ENCODE results near the gene SURF6.
A peak's percentile ranks its signal among the peaks of the same experiment; 100 is the strongest.

SURF6 gene

GRCh38 chr9:133375724-133376654 is 40.0 kb upstream of the SURF6 start, which contains the start of the genes STKLD1 and SURF4:
Gene STKLD1, plus strand, starts transcription at chr9:133376366. Its CDS starts 108 bp downstream, at chr9:133376474.
Gene SURF4, minus strand, starts transcription at chr9:133376060. Its CDS starts 91 bp downstream, at chr9:133375969.
- H3K27ac ChIP-seq (ENCODE audit: low read length) = peak within 1 kb of the TSS; percentile 62
- H3K9me3 ChIP-seq (ENCODE audit: control insufficient read depth in 2 of 2, low read length in 2 of 2) = peaks cover 0 to 4% of the 10 kb centered on the region in 2 donors
- peaks cover 38% of the 10 kb centered on the region for H3K4me1 ChIP-seq (ENCODE audit: control insufficient read depth, insufficient read depth, low read length)
- H3K36me3 ChIP-seq (ENCODE audit: control insufficient read depth in 2 of 2, insufficient read depth in 2 of 2, low read length in 2 of 2) = peaks cover 5 to 7% of the 10 kb centered on the region in 2 donors
- H3K4me3 ChIP-seq (ENCODE audit: low read length in 2 of 2) = peak within 1 kb of the TSS; percentile 82 to 84
- H3K9ac ChIP-seq (ENCODE audit: low read length in 2 of 2) = peak within 1 kb of the TSS; percentile 86 to 89
- H3K27me3 ChIP-seq (ENCODE audit: control insufficient read depth in 1 of 2, insufficient read depth in 2 of 2, low read length in 2 of 2) = no peaks in the 10 kb centered on the region

DNA sequence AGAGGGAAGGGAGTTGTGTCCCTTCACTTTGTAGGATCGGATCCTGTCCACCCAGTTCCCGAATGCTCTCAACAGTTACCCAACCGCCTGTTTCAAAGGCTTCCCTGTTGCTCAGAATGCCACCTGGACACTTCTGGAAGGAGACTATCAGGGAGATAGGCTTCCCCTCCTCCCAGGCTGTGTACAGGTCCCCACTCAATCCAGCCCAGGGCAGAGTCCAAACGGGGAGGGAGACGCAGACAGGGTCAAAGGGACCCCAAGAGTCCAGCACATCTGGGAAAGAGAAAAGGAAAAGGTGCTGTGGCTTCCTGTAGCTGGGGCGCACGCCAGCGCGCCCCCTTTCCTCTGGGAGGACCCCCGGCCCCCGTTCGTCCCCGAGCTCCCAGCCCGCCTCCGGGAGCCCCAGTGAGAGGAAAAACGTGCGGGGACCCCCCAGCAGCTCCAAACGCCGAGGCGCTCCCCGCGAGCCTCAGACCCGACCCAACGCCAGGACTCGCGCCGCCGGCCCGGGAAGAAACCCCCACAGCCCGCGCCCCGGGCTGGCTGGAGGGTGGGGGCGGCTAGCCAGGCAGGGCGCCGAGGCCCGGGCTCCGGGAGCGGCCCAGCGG is 39.2 kb upstream of the SURF6 start:
- peak overlapping the region; percentile 62 for H3K27ac ChIP-seq (ENCODE audit: low read length)
- H3K9me3 ChIP-seq (ENCODE audit: control insufficient read depth in 2 of 2, low read length in 2 of 2) = peaks cover 0 to 4% of the 10 kb centered on the region in 2 donors
- H3K27me3 ChIP-seq (ENCODE audit: control insufficient read depth in 1 of 2, insufficient read depth in 2 of 2, low read length in 2 of 2) = no peaks in the 10 kb centered on the region
- H3K36me3 ChIP-seq (ENCODE audit: control insufficient read depth in 2 of 2, insufficient read depth in 2 of 2, low read length in 2 of 2) = peaks cover 8 to 10% of the 10 kb centered on the region in 2 donors
- H3K4me1 ChIP-seq (ENCODE audit: control insufficient read depth, insufficient read depth, low read length) = peaks cover 44% of the 10 kb centered on the region
- peak overlapping the region; percentile 82 to 84 for H3K4me3 ChIP-seq (ENCODE audit: low read length in 2 of 2)
- H3K9ac ChIP-seq (ENCODE audit: low read length in 2 of 2) = peak overlapping the region; percentile 86 to 89

- Histone ChIP-seq H3K4me3 (ENCODE audit: low read length in 2 of 2) (peak overlapping the region; percentile 82 to 84), H3K27ac (ENCODE audit: low read length) (peak overlapping the region; percentile 62), H3K4me1 (ENCODE audit: control insufficient read depth, insufficient read depth, low read length) (peaks cover 49% of the 10 kb centered on the region)
These were observed 38.7 kb upstream of the SURF6 start for GRCh38 chr9:133374612-133375115.

GRCh38 chr9:133372144-133372543 is 36.2 kb upstream of the SURF6 start:
- H3K27ac ChIP-seq (ENCODE audit: low read length) = no peak overlapping the region
- H3K4me3 ChIP-seq (ENCODE audit: low read length in 2 of 2) = no peak overlapping the region
- H3K9ac ChIP-seq (ENCODE audit: low read length in 2 of 2) = peak overlapping the region; percentile 23 to 36
- H3K9me3 ChIP-seq (ENCODE audit: control insufficient read depth in 2 of 2, low read length in 2 of 2) = no peaks in the 10 kb centered on the region
- H3K36me3 ChIP-seq (ENCODE audit: control insufficient read depth in 2 of 2, insufficient read depth in 2 of 2, low read length in 2 of 2) = peaks cover 12 to 18% of the 10 kb centered on the region in 2 donors
- H3K4me1 ChIP-seq (ENCODE audit: control insufficient read depth, insufficient read depth, low read length) = peaks cover 66% of the 10 kb centered on the region
- H3K27me3 ChIP-seq (ENCODE audit: control insufficient read depth in 1 of 2, insufficient read depth in 2 of 2, low read length in 2 of 2) = no peaks in the 10 kb centered on the region

More at GRCh38 chr9:133374612-133375115, 38.7 kb upstream of the SURF6 start:
- Histone ChIP-seq H3K9ac (ENCODE audit: low read length in 2 of 2) (peak overlapping the region; percentile 86 to 89), H3K9me3 (ENCODE audit: control insufficient read depth in 2 of 2, low read length in 2 of 2) (peaks cover 0 to 4% of the 10 kb centered on the region in 2 donors), H3K36me3 (ENCODE audit: control insufficient read depth in 2 of 2, insufficient read depth in 2 of 2, low read length in 2 of 2) (peaks cover 11 to 14% of the 10 kb centered on the region in 2 donors), H3K27me3 (ENCODE audit: control insufficient read depth in 1 of 2, insufficient read depth in 2 of 2, low read length in 2 of 2) (no peaks in the 10 kb centered on the region)

DNA sequence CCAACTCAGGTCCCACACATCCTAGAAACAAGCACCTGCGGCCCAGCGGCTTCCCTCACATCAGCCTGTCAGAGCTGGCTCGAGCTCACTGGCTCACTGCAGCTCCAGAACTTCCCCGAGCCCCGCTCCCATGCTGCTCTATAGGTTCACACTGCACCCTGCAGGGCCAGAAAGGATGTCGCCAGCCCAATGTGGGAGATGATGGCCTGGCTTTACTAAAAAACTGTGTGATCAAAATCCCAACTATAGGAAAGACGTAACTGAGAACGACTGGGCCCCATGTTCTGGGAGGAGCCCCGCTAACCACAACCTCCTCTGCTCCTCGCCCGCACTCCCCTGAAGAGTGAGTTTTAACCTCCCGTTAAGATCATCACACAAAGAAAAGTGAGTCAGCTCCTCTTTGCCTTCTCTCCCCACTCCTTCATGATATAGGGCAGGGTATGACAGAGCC is 35.3 kb upstream of the SURF6 start:
- Histone ChIP-seq H3K27me3 (ENCODE audit: control insufficient read depth in 1 of 2, insufficient read depth in 2 of 2, low read length in 2 of 2) (no peaks in the 10 kb centered on the region), H3K9ac (ENCODE audit: low read length in 2 of 2) (peak overlapping the region in 1 of 2 donors; percentile 36), H3K27ac (ENCODE audit: low read length) (no peak overlapping the region), H3K36me3 (ENCODE audit: control insufficient read depth in 2 of 2, insufficient read depth in 2 of 2, low read length in 2 of 2) (peaks cover 18 to 27% of the 10 kb centered on the region in 2 donors), H3K4me1 (ENCODE audit: control insufficient read depth, insufficient read depth, low read length) (peaks cover 60% of the 10 kb centered on the region), H3K4me3 (ENCODE audit: low read length in 2 of 2) (no peak overlapping the region), H3K9me3 (ENCODE audit: control insufficient read depth in 2 of 2, low read length in 2 of 2) (no peaks in the 10 kb centered on the region)

- H3K9ac ChIP-seq (ENCODE audit: low read length in 2 of 2) = peak overlapping the region in 1 of 2 donors; percentile 36
- H3K27ac ChIP-seq (ENCODE audit: low read length) = no peak overlapping the region
- H3K4me1 ChIP-seq (ENCODE audit: control insufficient read depth, insufficient read depth, low read length) = peaks cover 60% of the 10 kb centered on the region
- H3K9me3 ChIP-seq (ENCODE audit: control insufficient read depth in 2 of 2, low read length in 2 of 2) = no peaks in the 10 kb centered on the region
- no peak overlapping the region for H3K4me3 ChIP-seq (ENCODE audit: low read length in 2 of 2)
- H3K36me3 ChIP-seq (ENCODE audit: control insufficient read depth in 2 of 2, insufficient read depth in 2 of 2, low read length in 2 of 2) = peaks cover 24 to 33% of the 10 kb centered on the region in 2 donors
- H3K27me3 ChIP-seq (ENCODE audit: control insufficient read depth in 1 of 2, insufficient read depth in 2 of 2, low read length in 2 of 2) = no peaks in the 10 kb centered on the region
These were observed 34.7 kb upstream of the SURF6 start for GRCh38 chr9:133370685-133371084.

DNA sequence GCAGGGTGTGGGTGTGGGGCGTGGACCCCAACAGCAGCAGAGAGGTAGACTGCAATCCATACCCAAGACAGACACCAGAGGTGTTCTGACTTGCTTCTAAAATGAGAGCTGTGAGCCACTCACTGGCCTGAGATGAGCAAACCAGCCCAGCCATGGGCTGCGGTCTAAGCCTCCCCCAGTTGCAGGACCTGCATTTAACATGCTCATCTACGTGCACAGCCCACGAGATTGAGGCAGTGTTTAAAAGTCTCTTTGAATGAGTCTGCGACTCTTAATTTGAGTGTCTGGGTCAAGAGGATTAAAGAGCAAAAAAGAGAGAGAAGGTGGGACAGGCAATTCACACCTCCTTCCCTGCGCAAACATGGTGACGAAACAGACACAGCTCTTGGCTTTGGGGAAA is 33.9 kb upstream of the SURF6 start:
- Histone ChIP-seq H3K4me1 (ENCODE audit: control insufficient read depth, insufficient read depth, low read length) (peaks cover 58% of the 10 kb centered on the region), H3K36me3 (ENCODE audit: control insufficient read depth in 2 of 2, insufficient read depth in 2 of 2, low read length in 2 of 2) (peaks cover 32 to 39% of the 10 kb centered on the region in 2 donors), H3K9ac (ENCODE audit: low read length in 2 of 2) (no peak overlapping the region), H3K27me3 (ENCODE audit: control insufficient read depth in 1 of 2, insufficient read depth in 2 of 2, low read length in 2 of 2) (no peaks in the 10 kb centered on the region), H3K4me3 (ENCODE audit: low read length in 2 of 2) (no peak overlapping the region), H3K27ac (ENCODE audit: low read length) (no peak overlapping the region), H3K9me3 (ENCODE audit: control insufficient read depth in 2 of 2, low read length in 2 of 2) (no peaks in the 10 kb centered on the region)

DNA sequence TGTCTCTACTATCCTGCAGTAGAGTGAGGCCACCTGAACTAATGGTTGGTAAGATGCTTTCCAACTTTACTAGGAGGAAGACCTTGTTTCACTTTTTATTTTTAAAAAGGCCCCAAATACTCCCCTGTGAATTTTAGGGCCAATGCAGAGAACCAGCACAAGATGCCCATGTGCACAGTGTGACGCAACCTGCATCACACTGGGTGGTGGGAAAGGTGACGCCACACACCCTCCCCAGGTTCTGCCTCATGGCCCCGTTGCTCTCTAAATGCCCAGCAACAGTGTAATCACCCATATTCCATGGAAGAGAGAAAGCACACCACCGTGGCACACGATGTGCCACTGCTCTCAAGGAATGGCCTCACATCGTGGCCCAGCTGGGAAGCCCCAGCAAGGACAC is 33.4 kb upstream of the SURF6 start:
- Histone ChIP-seq H3K9ac (ENCODE audit: low read length in 2 of 2) (peak overlapping the region in 1 of 2 donors; percentile 21), H3K27me3 (ENCODE audit: control insufficient read depth in 1 of 2, insufficient read depth in 2 of 2, low read length in 2 of 2) (no peaks in the 10 kb centered on the region), H3K4me3 (ENCODE audit: low read length in 2 of 2) (no peak overlapping the region), H3K27ac (ENCODE audit: low read length) (no peak overlapping the region), H3K36me3 (ENCODE audit: control insufficient read depth in 2 of 2, insufficient read depth in 2 of 2, low read length in 2 of 2) (peaks cover 35 to 42% of the 10 kb centered on the region in 2 donors), H3K4me1 (ENCODE audit: control insufficient read depth, insufficient read depth, low read length) (peaks cover 56% of the 10 kb centered on the region), H3K9me3 (ENCODE audit: control insufficient read depth in 2 of 2, low read length in 2 of 2) (no peaks in the 10 kb centered on the region)

- peaks cover 50% of the 10 kb centered on the region for H3K4me1 ChIP-seq (ENCODE audit: control insufficient read depth, insufficient read depth, low read length)
- no peaks in the 10 kb centered on the region for H3K27me3 ChIP-seq (ENCODE audit: control insufficient read depth in 1 of 2, insufficient read depth in 2 of 2, low read length in 2 of 2)
- H3K9me3 ChIP-seq (ENCODE audit: control insufficient read depth in 2 of 2, low read length in 2 of 2) = no peaks in the 10 kb centered on the region
- no peak overlapping the region for H3K27ac ChIP-seq (ENCODE audit: low read length)
- peak overlapping the region in 1 of 2 donors; percentile 22 for H3K4me3 ChIP-seq (ENCODE audit: low read length in 2 of 2)
- peaks cover 42 to 50% of the 10 kb centered on the region in 2 donors for H3K36me3 ChIP-seq (ENCODE audit: control insufficient read depth in 2 of 2, insufficient read depth in 2 of 2, low read length in 2 of 2)
- H3K9ac ChIP-seq (ENCODE audit: low read length in 2 of 2) = no peak overlapping the region
These were observed 32.4 kb upstream of the SURF6 start for GRCh38 chr9:133368249-133368881.

GRCh38 chr9:133367778-133368177 is 31.8 kb upstream of the SURF6 start:
- H3K9ac ChIP-seq (ENCODE audit: low read length in 2 of 2) = no peak overlapping the region
- no peaks in the 10 kb centered on the region for H3K27me3 ChIP-seq (ENCODE audit: control insufficient read depth in 1 of 2, insufficient read depth in 2 of 2, low read length in 2 of 2)
- no peaks in the 10 kb centered on the region for H3K9me3 ChIP-seq (ENCODE audit: control insufficient read depth in 2 of 2, low read length in 2 of 2)
- peak overlapping the region in 1 of 2 donors; percentile 22 for H3K4me3 ChIP-seq (ENCODE audit: low read length in 2 of 2)
- H3K4me1 ChIP-seq (ENCODE audit: control insufficient read depth, insufficient read depth, low read length) = peaks cover 45% of the 10 kb centered on the region
- H3K36me3 ChIP-seq (ENCODE audit: control insufficient read depth in 2 of 2, insufficient read depth in 2 of 2, low read length in 2 of 2) = peaks cover 48 to 52% of the 10 kb centered on the region in 2 donors
- no peak overlapping the region for H3K27ac ChIP-seq (ENCODE audit: low read length)
